ENCODE data around the gene YAP1.

The YAP1 gene

GRCh38 chr11:102117472-102118113 lies 7.3 kb downstream of the YAP1 start:
- peak; percentile 43 for DNase-seq

- no peak for DNase-seq
Measured at GRCh38 chr11:102118937-102119336, 8.7 kb downstream of the YAP1 start.

- DNase-seq = peak; percentile 24
Measured at GRCh38 chr11:102119997-102120396, 9.8 kb downstream of the YAP1 start.

- DNase-seq = peak; percentile 73
Measured at GRCh38 chr11:102120437-102120973, 10.3 kb downstream of the YAP1 start.

GRCh38 chr11:102121329-102121728 lies 11.1 kb downstream of the YAP1 start:
- DNase-seq = peak; percentile 19

GRCh38 chr11:102134597-102134996 lies 24.4 kb downstream of the YAP1 start:
- DNase-seq = no peak

GRCh38 chr11:102135256-102135655 lies 25.0 kb downstream of the YAP1 start:
- no peak for DNase-seq

- DNase-seq = peak; percentile 79
Measured at GRCh38 chr11:102138223-102138622, 28.0 kb downstream of the YAP1 start.

GRCh38 chr11:102138670-102139069 lies 28.4 kb downstream of the YAP1 start:
- DNase-seq = peak; percentile 97

- peak; percentile 97 for DNase-seq
Measured at GRCh38 chr11:102139081-102139498, 28.8 kb downstream of the YAP1 start.

GRCh38 chr11:102142333-102142732 lies 32.1 kb downstream of the YAP1 start:
- DNase-seq = peak; percentile 63

- DNase-seq = no peak
Measured at GRCh38 chr11:102143867-102144266, 33.6 kb downstream of the YAP1 start.

GRCh38 chr11:102144357-102145355 lies 34.4 kb downstream of the YAP1 start:
- peak; percentile 49 for DNase-seq

GRCh38 chr11:102147015-102147414 lies 36.8 kb downstream of the YAP1 start:
- no peak for DNase-seq

GRCh38 chr11:102147632-102148031 lies 37.4 kb downstream of the YAP1 start:
- DNase-seq = no peak

GRCh38 chr11:102148059-102148458 lies 37.8 kb downstream of the YAP1 start:
- no peak for DNase-seq

- DNase-seq = no peak
Measured at GRCh38 chr11:102151784-102152525, 41.7 kb downstream of the YAP1 start.

GRCh38 chr11:102153082-102153481 lies 42.8 kb downstream of the YAP1 start:
- no peak for DNase-seq

- DNase-seq = no peak
Measured at GRCh38 chr11:102154806-102155205, 44.6 kb downstream of the YAP1 start.

GRCh38 chr11:102155676-102156075 lies 45.4 kb downstream of the YAP1 start:
- peak; percentile 42 for DNase-seq

GRCh38 chr11:102157219-102157618 lies 47.0 kb downstream of the YAP1 start:
- peak; percentile 64 for DNase-seq

- no peak for DNase-seq
Measured at GRCh38 chr11:102158164-102158735, 48.0 kb downstream of the YAP1 start.

- no peak for DNase-seq
Measured at GRCh38 chr11:102163368-102163767, 53.1 kb downstream of the YAP1 start.
